Left lung (tissue), 10 donors: Measurements from ENCODE around the gene FOLR1. TPM values are rescaled to one million over a fixed set of nuclear protein-coding genes. Genes with fewer than 3 reads are reported as not detected.

Experiments used
- ATAC-seq: fragments of 200-7000 bp; cut with Tn5 transposase; one replicate; pipeline ENCODE4 v1.9.1; 2020; ENCODE audit warnings: moderate library complexity
- DNase-seq, 4 donors: peaks; one replicate each; pipeline ENCODE4 v3.0.0-alpha.2; 2013 to 2020
- H3K27ac ChIP-seq, 2 donors: fragments of 200-600 bp; sonication (generic) in 1 of 2; one replicate each; pipeline versions ENCODE4 v1.5.0 to v1.8.0; 2020 to 2021
- H3K27me3 ChIP-seq, 2 donors: fragments of 200-600 bp; sonication (generic) in 1 of 2; one replicate each; pipeline versions ENCODE4 v1.5.0 to v1.8.0; 2020 to 2021
- H3K36me3 ChIP-seq, 2 donors: fragments of 200-600 bp; sonication (generic) in 1 of 2; one replicate each; pipeline versions ENCODE4 v1.5.0 to v1.8.0; 2020 to 2021
- H3K4me1 ChIP-seq, 2 donors: fragments of 200-600 bp; one replicate each; pipeline ENCODE4 v1.8.0; 2021
- H3K4me3 ChIP-seq, 2 donors: fragments of 200-600 bp; sonication (generic) in 1 of 2; one replicate each; pipeline versions ENCODE4 v1.5.0 to v1.8.0; 2020 to 2021; ENCODE audit warnings: mild to moderate bottlenecking in 1 of 2
- H3K9me3 ChIP-seq, 2 donors: fragments of 200-600 bp; sonication (generic) in 1 of 2; one replicate each; pipeline versions ENCODE4 v1.5.0 to v1.8.0; 2020 to 2021
- intact Hi-C, 2 donors: fragments of 100-400 bp; cut with DNase I; formaldehyde crosslinking; loops; one replicate each; pipeline versions ENCODE4 v1.11.2 to v1.14.2; 2022
- polyA plus RNA-seq, 6 donors: library from polyadenylated mRNA; unstranded; fragments of 120-200 nt; gene quantifications; one replicate each; pipeline ENCODE4 v1.2.1, GENCODE V29; 2013; ENCODE audit not compliant: insufficient read length in 6 of 6
- total RNA-seq, 2 donors: library from RNA; stranded (reverse); fragmentation: NEBNext Ultra II Directional; extraction: Animal tissue kit (Norgen Biotek cat#: 25700); gene quantifications; one replicate each; pipeline ENCODE4 v1.2.1, GENCODE V29; 2021
- TF ChIP-seq, protein P1 (sequence below), 2 donors: fragments of 200-600 bp; sonication (generic) in 1 of 2; IDR thresholded peaks; one replicate each; pipeline versions ENCODE4 v1.5.0 to v1.8.0; 2021; ENCODE audit warnings: antibody characterized with exemption in 2 of 2
- donor health status: DM: no; HTN: yes; CAD: no.
- donor health status: DM: no; HTN: no; CAD: no.

The FOLR1 gene
- total and polyA plus RNA-seq, 8 donors = 53.5 to 409 (median 72.0) TPM

DNA sequence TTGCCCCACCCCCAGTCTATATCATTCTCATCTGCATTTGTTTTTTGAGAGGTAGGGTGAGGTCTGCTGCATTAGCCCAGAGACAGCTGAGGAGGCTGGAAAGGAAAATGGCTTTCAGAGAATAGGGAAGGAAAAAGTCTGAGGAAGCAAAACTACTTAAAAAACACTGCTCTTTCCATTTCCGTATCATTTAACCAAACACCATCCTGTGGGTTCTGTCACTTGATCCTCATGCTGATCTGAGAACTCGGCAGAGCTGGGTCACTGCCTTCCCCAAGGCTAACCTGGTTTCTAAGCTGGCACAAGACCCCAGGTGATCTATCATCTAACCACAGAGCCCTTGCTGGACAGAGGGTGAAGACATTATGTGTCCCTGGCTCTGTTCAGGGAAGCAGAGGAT lies 25.9 kb downstream of the FOLR1 start:
- H3K36me3 ChIP-seq = no peaks in the 10 kb centered on the region
- no peak for DNase-seq
- no peaks in the 10 kb centered on the region for H3K27me3 ChIP-seq
- H3K4me1 ChIP-seq = peaks cover 3 to 33% of the 10 kb centered on the region in 2 donors
- no peaks in the 10 kb centered on the region for H3K9me3 ChIP-seq
- intact Hi-C loops = no loop called here
- no peak overlapping the region for H3K4me3 ChIP-seq
- ATAC-seq = no peak
- peak overlapping the region; percentile 4 to 16 for H3K27ac ChIP-seq
- TF ChIP-seq, protein P1, sequence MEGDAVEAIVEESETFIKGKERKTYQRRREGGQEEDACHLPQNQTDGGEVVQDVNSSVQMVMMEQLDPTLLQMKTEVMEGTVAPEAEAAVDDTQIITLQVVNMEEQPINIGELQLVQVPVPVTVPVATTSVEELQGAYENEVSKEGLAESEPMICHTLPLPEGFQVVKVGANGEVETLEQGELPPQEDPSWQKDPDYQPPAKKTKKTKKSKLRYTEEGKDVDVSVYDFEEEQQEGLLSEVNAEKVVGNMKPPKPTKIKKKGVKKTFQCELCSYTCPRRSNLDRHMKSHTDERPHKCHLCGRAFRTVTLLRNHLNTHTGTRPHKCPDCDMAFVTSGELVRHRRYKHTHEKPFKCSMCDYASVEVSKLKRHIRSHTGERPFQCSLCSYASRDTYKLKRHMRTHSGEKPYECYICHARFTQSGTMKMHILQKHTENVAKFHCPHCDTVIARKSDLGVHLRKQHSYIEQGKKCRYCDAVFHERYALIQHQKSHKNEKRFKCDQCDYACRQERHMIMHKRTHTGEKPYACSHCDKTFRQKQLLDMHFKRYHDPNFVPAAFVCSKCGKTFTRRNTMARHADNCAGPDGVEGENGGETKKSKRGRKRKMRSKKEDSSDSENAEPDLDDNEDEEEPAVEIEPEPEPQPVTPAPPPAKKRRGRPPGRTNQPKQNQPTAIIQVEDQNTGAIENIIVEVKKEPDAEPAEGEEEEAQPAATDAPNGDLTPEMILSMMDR (IDR thresholded peaks at IDR 0.05) = no peak

DNA sequence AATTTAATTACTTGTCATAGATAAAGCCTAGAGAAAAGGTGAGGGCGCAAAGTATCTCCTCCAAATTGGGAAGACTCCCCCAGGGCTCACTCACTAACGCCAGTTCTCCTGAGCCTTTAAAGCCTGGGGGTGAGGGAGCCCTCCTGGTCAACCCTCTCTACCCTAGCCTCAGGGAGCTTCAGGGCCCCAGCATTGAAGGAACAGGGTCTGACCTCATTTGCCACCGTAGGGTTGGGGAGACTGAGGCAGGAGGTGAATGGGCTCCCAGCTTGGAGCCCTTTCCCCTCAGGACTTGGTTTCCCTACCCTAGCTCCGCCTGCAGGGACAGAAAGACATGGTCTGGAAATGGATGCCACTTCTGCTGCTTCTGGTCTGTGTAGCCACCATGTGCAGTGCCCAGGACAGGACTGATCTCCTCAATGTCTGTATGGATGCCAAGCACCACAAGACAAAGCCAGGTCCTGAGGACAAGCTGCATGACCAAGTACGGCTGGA lies 26.4 kb downstream of the FOLR1 start:
- DNase-seq (no peak), ATAC-seq (no peak)
- TF ChIP-seq, protein P1 (IDR thresholded peaks at IDR 0.05) = no peak
- H3K36me3 ChIP-seq = no peaks in the 10 kb centered on the region
- H3K27ac ChIP-seq = peak overlapping the region; percentile 4 to 16
- H3K4me1 ChIP-seq = peaks cover 3 to 34% of the 10 kb centered on the region in 2 donors
- no peak overlapping the region for H3K4me3 ChIP-seq
- no peaks in the 10 kb centered on the region for H3K9me3 ChIP-seq
- H3K27me3 ChIP-seq = no peaks in the 10 kb centered on the region
- intact Hi-C loops = no loop called here

DNA sequence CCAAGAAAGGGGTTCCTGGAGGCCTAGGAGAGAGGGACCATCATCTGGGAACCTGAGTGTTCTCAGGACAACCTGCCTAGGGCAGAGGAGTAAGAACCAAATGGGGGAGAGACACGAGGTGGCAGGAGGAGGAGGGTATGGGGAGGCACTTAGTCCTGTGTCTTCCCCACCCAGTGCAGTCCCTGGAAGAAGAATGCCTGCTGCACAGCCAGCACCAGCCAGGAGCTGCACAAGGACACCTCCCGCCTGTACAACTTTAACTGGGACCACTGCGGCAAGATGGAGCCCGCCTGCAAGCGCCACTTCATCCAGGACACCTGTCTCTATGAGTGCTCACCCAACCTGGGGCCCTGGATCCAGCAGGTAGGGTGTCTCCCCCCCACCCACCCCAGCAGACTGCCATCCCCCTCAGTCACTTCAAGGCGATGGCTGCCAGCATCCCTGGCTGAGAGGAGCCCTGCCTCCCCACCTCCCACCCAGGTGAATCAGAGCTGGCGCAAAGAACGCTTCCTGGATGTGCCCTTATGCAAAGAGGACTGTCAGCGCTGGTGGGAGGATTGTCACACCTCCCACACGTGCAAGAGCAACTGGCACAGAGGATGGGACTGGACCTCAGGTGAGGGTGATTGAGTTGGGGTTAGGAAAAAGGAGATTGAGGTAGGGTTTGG lies 28.9 kb downstream of the FOLR1 start:
- intact Hi-C loops = no loop called here
- DNase-seq (no peak), ATAC-seq (no peak)
- Histone ChIP-seq H3K4me1 (peaks cover 5 to 43% of the 10 kb centered on the region in 2 donors), H3K4me3 (no peak overlapping the region), H3K36me3 (no peaks in the 10 kb centered on the region), H3K27ac (no peak overlapping the region), H3K27me3 (no peaks in the 10 kb centered on the region), H3K9me3 (no peaks in the 10 kb centered on the region)
- TF ChIP-seq, protein P1 (IDR thresholded peaks at IDR 0.05) = no peak

DNA sequence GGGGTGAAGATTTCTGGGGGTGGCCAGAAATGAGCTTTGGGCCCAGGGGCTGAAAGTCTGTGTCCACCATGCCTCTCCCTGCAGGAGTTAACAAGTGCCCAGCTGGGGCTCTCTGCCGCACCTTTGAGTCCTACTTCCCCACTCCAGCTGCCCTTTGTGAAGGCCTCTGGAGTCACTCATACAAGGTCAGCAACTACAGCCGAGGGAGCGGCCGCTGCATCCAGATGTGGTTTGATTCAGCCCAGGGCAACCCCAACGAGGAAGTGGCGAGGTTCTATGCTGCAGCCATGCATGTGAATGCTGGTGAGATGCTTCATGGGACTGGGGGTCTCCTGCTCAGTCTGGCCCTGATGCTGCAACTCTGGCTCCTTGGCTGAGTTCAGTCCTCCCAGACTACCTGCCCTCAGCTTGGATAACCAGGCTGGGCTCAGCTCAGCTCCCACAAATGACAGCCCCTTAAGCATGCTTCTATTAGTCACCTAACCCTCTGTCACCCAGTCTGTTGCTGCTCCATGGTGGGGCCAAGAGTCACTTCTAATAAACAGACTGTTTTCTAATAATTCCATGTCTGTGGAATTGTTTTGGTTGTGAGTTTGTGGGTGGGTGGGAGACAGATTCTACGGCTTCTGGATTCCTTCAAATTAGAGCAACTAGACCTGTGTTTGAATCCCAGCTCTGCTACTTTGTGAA lies 29.6 kb downstream of the FOLR1 start:
- peaks cover 10 to 50% of the 10 kb centered on the region in 2 donors for H3K4me1 ChIP-seq
- H3K27ac ChIP-seq = peak overlapping the region in 1 of 2 donors; percentile 98
- no peak overlapping the region for H3K4me3 ChIP-seq
- no peaks in the 10 kb centered on the region for H3K27me3 ChIP-seq
- DNase-seq (no peak), ATAC-seq (no peak)
- peaks cover 0 to 3% of the 10 kb centered on the region in 2 donors for H3K36me3 ChIP-seq
- intact Hi-C loops = no loop called here
- no peaks in the 10 kb centered on the region for H3K9me3 ChIP-seq
- TF ChIP-seq, protein P1 (IDR thresholded peaks at IDR 0.05) = no peak
